H4 (cell line): ENCODE measurements around the gene TMEM41A. TPM values are rescaled to one million over a fixed set of nuclear protein-coding genes. Genes with fewer than 3 reads are reported as not detected.

Source experiments
- DNase-seq: peaks from one replicate; pipeline ENCODE4 v3.0.0-alpha.2; 2015; ENCODE audit warnings: low spot score
- total RNA-seq: library from RNA; depleted of rRNA; stranded (reverse); fragments of >200 nt; shearing (Covaris generic); gene quantifications from 2 replicates; pipeline ENCODE4 v1.2.3, GENCODE V29; 2014; rRNA removed

Gene TMEM41A
- total RNA-seq = 11.5 and 14.1 TPM in 2 replicates

GRCh38 chr3:185498503-185499396 lies at the start of gene TMEM41A:
TMEM41A (minus strand) TSS chr3:185499035; CDS start chr3:185498961, 74 bp downstream.
- peak; percentile 86 for DNase-seq

- no peak for DNase-seq
These were observed 41.9 kb upstream of the TMEM41A start for GRCh38 chr3:185540695-185541094.

- DNase-seq = no peak
These were observed 41.1 kb upstream of the TMEM41A start for GRCh38 chr3:185539934-185540333.

- DNase-seq = peak; percentile 90
These were observed 38.6 kb upstream of the TMEM41A start for GRCh38 chr3:185537369-185537970.

- DNase-seq = no peak
These were observed 35.7 kb upstream of the TMEM41A start for GRCh38 chr3:185534511-185534910.

- no peak for DNase-seq
These were observed 34.1 kb upstream of the TMEM41A start for GRCh38 chr3:185532901-185533300.

- DNase-seq = no peak
These were observed 32.0 kb upstream of the TMEM41A start for GRCh38 chr3:185530856-185531255.

GRCh38 chr3:185528532-185528931 lies 29.7 kb upstream of the TMEM41A start:
- no peak for DNase-seq

GRCh38 chr3:185527364-185527763 lies 28.5 kb upstream of the TMEM41A start:
- no peak for DNase-seq

- DNase-seq = no peak
These were observed 27.6 kb upstream of the TMEM41A start for GRCh38 chr3:185526349-185526951.

GRCh38 chr3:185521349-185522138 lies 22.7 kb upstream of the TMEM41A start:
- no peak for DNase-seq

- DNase-seq = no peak
These were observed 20.2 kb upstream of the TMEM41A start for GRCh38 chr3:185519021-185519420.

GRCh38 chr3:185517387-185518130 lies 18.7 kb upstream of the TMEM41A start:
- DNase-seq = no peak

GRCh38 chr3:185511711-185512110 lies 12.9 kb upstream of the TMEM41A start:
- no peak for DNase-seq

GRCh38 chr3:185508335-185508991 lies 9.6 kb upstream of the TMEM41A start:
- DNase-seq = no peak

GRCh38 chr3:185507883-185508282 lies 9.0 kb upstream of the TMEM41A start:
- DNase-seq = no peak

GRCh38 chr3:185504636-185505035 lies 5.8 kb upstream of the TMEM41A start:
- no peak for DNase-seq

GRCh38 chr3:185503521-185503920 lies 4.7 kb upstream of the TMEM41A start:
- DNase-seq = no peak

- no peak for DNase-seq
These were observed 4.2 kb upstream of the TMEM41A start for GRCh38 chr3:185502987-185503386.

- DNase-seq = no peak
These were observed 8.6 kb downstream of the TMEM41A start for GRCh38 chr3:185490241-185490640.

- no peak for DNase-seq
These were observed 9.4 kb downstream of the TMEM41A start for GRCh38 chr3:185489462-185489861.
